ENCODE results near the gene PARS2.

DNA sequence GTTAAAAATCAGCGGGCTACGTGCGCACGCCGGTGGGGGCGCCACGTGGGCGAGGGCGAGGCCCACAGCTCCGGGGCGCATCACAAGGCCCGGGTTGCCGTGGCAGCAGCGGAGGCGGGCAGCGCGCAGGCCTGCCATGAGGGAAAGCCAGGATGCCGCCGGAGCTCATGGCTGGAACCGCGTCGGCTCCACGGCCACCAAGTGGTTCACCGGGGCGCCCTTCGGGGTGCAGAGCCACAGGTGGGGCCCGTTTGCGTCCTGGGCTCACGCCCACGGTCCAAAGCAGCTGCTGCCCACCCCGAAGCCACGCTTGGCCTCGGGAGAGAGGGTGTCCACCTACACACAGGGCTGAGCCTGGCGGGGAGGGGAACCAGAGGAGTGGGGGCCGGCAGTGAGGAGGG is 41.7 kb upstream of the PARS2 start:
- TF ChIP-seq, protein P1, sequence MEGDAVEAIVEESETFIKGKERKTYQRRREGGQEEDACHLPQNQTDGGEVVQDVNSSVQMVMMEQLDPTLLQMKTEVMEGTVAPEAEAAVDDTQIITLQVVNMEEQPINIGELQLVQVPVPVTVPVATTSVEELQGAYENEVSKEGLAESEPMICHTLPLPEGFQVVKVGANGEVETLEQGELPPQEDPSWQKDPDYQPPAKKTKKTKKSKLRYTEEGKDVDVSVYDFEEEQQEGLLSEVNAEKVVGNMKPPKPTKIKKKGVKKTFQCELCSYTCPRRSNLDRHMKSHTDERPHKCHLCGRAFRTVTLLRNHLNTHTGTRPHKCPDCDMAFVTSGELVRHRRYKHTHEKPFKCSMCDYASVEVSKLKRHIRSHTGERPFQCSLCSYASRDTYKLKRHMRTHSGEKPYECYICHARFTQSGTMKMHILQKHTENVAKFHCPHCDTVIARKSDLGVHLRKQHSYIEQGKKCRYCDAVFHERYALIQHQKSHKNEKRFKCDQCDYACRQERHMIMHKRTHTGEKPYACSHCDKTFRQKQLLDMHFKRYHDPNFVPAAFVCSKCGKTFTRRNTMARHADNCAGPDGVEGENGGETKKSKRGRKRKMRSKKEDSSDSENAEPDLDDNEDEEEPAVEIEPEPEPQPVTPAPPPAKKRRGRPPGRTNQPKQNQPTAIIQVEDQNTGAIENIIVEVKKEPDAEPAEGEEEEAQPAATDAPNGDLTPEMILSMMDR (IDR thresholded peaks at IDR 0.05; ENCODE audit: low read depth, low read length, missing input control), result no peak
- TF ChIP-seq, protein P2, sequence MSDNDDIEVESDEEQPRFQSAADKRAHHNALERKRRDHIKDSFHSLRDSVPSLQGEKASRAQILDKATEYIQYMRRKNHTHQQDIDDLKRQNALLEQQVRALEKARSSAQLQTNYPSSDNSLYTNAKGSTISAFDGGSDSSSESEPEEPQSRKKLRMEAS (IDR thresholded peaks at IDR 0.05), result no peak
- no peak for TF ChIP-seq RXRA (IDR thresholded peaks at IDR 0.05)
- no peak for TF ChIP-seq YY1 (IDR thresholded peaks at IDR 0.05)
- TF ChIP-seq GABPA (IDR thresholded peaks at IDR 0.05 in 1 of 2, conservative IDR thresholded peaks at IDR 0.05 in 1 of 2), result no peak

All from liver (tissue), 3 donors.